Measurements from ENCODE around the gene COA1. TPM values are rescaled to one million over a fixed set of nuclear protein-coding genes. Genes with fewer than 3 reads are reported as not detected.

The COA1 gene
- total and polyA plus RNA-seq, 9 of the 15 experiments (the other 6 are each of a cell fraction or from before 2014, with no cell fraction given), result 98.9 to 463 (median 181) TPM

DNA sequence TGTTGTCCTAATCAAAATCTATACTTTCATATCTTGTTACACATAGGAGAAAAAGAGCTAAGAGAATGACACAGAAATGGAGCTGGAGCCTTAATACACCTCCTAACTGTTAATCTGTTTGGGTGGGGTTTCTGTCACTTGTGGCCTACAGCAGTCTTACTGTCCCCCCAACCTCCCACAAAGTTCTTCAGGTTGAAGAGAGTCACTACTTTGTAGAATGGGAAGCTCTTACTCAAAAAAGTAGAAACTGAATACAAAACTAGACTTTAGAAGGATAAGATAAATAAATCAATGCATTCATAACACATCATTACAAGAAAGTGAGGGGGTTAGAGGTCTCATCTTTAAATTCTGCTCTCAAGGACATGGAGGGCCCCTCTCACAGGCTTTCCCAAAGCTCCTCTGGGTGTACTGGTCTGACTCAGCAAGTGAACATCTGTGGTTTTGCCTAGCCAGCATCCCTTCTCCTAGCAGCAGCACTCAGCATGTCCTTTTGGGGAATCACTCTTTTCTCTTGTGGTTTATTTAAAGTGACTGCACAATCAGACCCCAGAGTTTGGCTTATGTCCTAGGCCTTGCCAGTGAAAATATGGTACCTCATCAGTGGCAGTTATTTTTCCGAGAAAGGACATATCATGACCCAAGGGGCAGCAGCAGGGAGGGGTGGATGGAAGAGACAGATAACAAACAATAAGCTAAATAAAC is 27.2 kb upstream of the COA1 start (continued):
- TF ChIP-seq, protein P1, sequence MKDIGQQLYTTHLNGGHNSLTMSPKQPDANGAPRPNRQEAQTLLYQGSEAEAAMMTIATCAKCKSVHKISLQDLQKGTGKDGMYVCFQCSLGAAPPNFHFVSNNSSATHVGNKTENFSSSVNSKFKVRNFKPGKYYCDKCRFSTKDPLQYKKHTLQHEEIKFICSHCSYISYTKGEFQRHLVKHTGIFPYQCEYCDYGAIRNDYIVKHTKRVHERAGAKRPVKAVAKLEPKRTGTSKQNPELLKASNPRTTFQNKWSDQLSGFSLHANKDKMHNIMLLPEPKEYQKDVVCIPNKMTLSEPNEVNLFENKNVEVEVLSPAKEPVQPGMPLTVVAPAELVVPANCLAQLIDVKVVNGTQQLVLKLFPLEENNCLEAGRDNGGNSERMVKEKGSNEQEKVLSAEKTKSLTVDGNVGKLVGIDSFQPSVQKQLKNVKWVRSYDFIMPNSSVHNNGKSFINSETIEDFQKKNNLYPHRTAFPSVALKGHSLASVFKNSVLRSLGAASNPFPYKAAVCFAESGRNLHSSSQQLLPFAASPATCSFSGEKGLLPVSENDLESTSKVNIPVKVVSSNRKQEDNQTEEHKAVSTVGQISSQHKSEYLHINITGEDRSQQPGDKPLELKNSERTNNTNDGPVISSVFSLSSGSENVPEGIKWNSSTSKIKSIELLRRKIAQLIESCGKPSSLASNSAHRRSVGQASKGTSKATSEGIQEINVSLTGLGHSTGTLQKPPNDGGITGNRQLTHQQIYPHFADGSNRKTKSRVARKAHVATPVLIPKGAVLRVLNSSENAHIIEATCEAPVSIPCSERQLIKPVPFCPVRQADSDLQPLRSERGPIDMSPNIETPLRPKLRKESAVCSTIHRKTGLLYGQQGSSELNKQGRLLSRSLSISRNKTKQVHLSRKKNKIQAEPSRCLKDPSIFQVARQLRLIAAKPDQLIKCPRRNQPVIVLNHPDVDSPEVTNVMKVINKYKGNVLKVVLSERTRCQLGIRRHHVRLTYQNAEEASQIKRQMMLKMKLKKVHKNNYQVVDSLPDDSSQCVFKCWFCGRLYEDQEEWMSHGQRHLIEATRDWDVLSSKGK (CRISPR knock-in tag; IDR thresholded peaks at IDR 0.05), result no peak
- TF ChIP-seq PCBP2 (IDR thresholded peaks at IDR 0.05; ENCODE audit: low read depth, low read length, poor library complexity, severe bottlenecking) (no peak), FOXK1 (CRISPR knock-in tag; IDR thresholded peaks at IDR 0.05; ENCODE audit: borderline replicate concordance) (no peak), PRMT5 (CRISPR knock-in tag; IDR thresholded peaks at IDR 0.05) (no peak), ZNF764 (CRISPR knock-in tag; IDR thresholded peaks at IDR 0.05; ENCODE audit: low read depth) (no peak), KDM1A (IDR thresholded peaks at IDR 0.05) (peak; percentile 53 to 66; a peak in 2 of 4 replicates), TCF3 (CRISPR knock-in tag; IDR thresholded peaks at IDR 0.05) (peak; percentile 74), TAF7 (tag; IDR thresholded peaks at IDR 0.05) (no peak), ZNF644 (tag; IDR thresholded peaks at IDR 0.05; ENCODE audit: low read depth) (no peak), GATAD2A (IDR thresholded peaks at IDR 0.05) (peak; percentile 28; the same call in 1 of the 2 replicates), FOXP1 (CRISPR knock-in tag; IDR thresholded peaks at IDR 0.05) (no peak), KAT8 (IDR thresholded peaks at IDR 0.05; ENCODE audit: low read depth) (no peak), MIER1 (IDR thresholded peaks at IDR 0.05; ENCODE audit: low read depth) (no peak), NBN (IDR thresholded peaks at IDR 0.05; ENCODE audit: low read depth) (0 out of 2 replicates have a peak, but pooled peaks have one; percentile 72), ZNF79 (CRISPR knock-in tag; IDR thresholded peaks at IDR 0.05; ENCODE audit: low read depth) (no peak), HSF4 (CRISPR knock-in tag; IDR thresholded peaks at IDR 0.05; ENCODE audit: borderline replicate concordance) (no peak), ETS2 (tag; IDR thresholded peaks at IDR 0.05; ENCODE audit: borderline replicate concordance, poor library complexity, severe bottlenecking) (no peak), YY1 (IDR thresholded peaks at IDR 0.05; ENCODE audit: borderline replicate concordance in 1 of 3, control insufficient read depth in 1 of 3, extremely low read depth in 1 of 3, insufficient read depth in 3 of 3, insufficient read length in 1 of 3, insufficient replicate concordance in 2 of 3, low read depth in 1 of 3, low read length in 2 of 3) (no peak)
- TF ChIP-seq, protein P2, sequence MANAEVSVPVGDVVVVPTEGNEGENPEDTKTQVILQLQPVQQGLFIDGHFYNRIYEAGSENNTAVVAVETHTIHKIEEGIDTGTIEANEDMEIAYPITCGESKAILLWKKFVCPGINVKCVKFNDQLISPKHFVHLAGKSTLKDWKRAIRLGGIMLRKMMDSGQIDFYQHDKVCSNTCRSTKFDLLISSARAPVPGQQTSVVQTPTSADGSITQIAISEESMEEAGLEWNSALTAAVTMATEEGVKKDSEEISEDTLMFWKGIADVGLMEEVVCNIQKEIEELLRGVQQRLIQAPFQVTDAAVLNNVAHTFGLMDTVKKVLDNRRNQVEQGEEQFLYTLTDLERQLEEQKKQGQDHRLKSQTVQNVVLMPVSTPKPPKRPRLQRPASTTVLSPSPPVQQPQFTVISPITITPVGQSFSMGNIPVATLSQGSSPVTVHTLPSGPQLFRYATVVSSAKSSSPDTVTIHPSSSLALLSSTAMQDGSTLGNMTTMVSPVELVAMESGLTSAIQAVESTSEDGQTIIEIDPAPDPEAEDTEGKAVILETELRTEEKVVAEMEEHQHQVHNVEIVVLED (CRISPR knock-in tag; IDR thresholded peaks at IDR 0.05), result no peak
- TF ChIP-seq, protein P3, sequence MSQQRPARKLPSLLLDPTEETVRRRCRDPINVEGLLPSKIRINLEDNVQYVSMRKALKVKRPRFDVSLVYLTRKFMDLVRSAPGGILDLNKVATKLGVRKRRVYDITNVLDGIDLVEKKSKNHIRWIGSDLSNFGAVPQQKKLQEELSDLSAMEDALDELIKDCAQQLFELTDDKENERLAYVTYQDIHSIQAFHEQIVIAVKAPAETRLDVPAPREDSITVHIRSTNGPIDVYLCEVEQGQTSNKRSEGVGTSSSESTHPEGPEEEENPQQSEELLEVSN (IDR thresholded peaks at IDR 0.05; ENCODE audit: borderline replicate concordance in 1 of 2, extremely low read depth in 1 of 2, insufficient read depth in 1 of 2, insufficient read length in 1 of 2, low read depth in 1 of 2, low read length in 1 of 2, poor library complexity in 1 of 2, severe bottlenecking in 1 of 2), result no peak
